Neural cell (in vitro differentiated cells): ENCODE data around the gene NEDD9.

Source experiments
- CTCF ChIP-seq: fragments of 450-650 bp; IDR thresholded peaks from 2 replicates; pipeline ENCODE4 v1.5.1; 2014; ENCODE audit warnings: antibody characterized with exemption, mild to moderate bottlenecking, moderate library complexity; ENCODE audit not compliant: poor library complexity, severe bottlenecking
- EP300 ChIP-seq: fragments of 450-650 bp; conservative IDR thresholded peaks from 2 replicates; pipeline ENCODE4 v1.6.1; 2014; ENCODE audit warnings: antibody characterized with exemption, mild to moderate bottlenecking, moderate library complexity; ENCODE audit not compliant: poor library complexity, severe bottlenecking
- RAD21 ChIP-seq: fragments of 450-650 bp; conservative IDR thresholded peaks from 2 replicates; pipeline ENCODE4 v1.6.1; 2014; ENCODE audit warnings: antibody characterized with exemption, mild to moderate bottlenecking, moderate library complexity

GRCh38 chr6:11161031-11161956 is 71.2 kb downstream of the NEDD9 start:
- no peak for TF ChIP-seq CTCF
- TF ChIP-seq EP300, result no peak
- no peak for TF ChIP-seq RAD21
